Ovary (tissue), 9 donors: ENCODE measurements around the gene ZNF423. TPM values are rescaled to one million over a fixed set of nuclear protein-coding genes. Genes with fewer than 3 reads are reported as not detected.

Experiments
- DNase-seq, 5 donors: peaks; one replicate each; pipeline ENCODE4 v3.0.0-alpha.2; 2019 to 2020
- H3K27ac ChIP-seq, 2 donors: fragments of 200-600 bp; one replicate each; pipeline versions ENCODE4 v1.5.1 to v1.8.0; 2019 to 2022
- H3K27me3 ChIP-seq: fragments of 200-600 bp; one replicate; pipeline ENCODE4 v1.8.0; 2022
- H3K36me3 ChIP-seq: fragments of 200-600 bp; sonication (generic); one replicate; pipeline ENCODE4 v1.5.1; 2019
- H3K4me1 ChIP-seq: one replicate; pipeline ENCODE4 v1.8.1; 2013; ENCODE audit warnings: mild to moderate bottlenecking, moderate library complexity; ENCODE audit not compliant: insufficient read depth
- H3K4me3 ChIP-seq: fragments of 200-600 bp; sonication (generic); one replicate; pipeline ENCODE4 v1.5.1; 2017
- H3K9me3 ChIP-seq, 2 donors: fragments of 200-600 bp in 1 of 2; sonication (generic) in 1 of 2; one replicate each; pipeline versions ENCODE4 v1.5.1 to v1.8.1; 2013 to 2019; ENCODE audit warnings: mild to moderate bottlenecking in 1 of 2, moderate library complexity in 1 of 2
- CTCF ChIP-seq, 3 donors: fragments of 450-650 bp in 2 of 3; fragments of 200-600 bp in 1 of 3; IDR thresholded peaks; one replicate each; pipeline versions ENCODE4 v1.5.1 to v1.8.0; 2016 to 2022; ENCODE audit warnings: antibody characterized with exemption in 3 of 3, mild to moderate bottlenecking in 1 of 3
- EP300 ChIP-seq: sonication (generic); formaldehyde crosslinking; IDR thresholded peaks from one replicate; pipeline ENCODE4 v1.6.1; 2017; ENCODE audit warnings: antibody characterized with exemption
- POLR2A ChIP-seq: fragments of 450-650 bp; IDR thresholded peaks from one replicate; pipeline ENCODE4 v1.6.1; 2017; ENCODE audit warnings: antibody characterized with exemption, mild to moderate bottlenecking, moderate library complexity
- WGBS, 3 donors: extraction: QIAGEN DNeasy Blood & Tissue Kit in 1 of 3; methylation state at CpG; one replicate each; pipeline versions ENCODE4 v1.1.5 to v1.1.7; 2013 to 2017; 5-methylcytosine and 5-hydroxymethylcytosine counted together
- intact Hi-C, 4 donors: fragments of 100-400 bp; cut with DNase I; formaldehyde crosslinking; loops; one replicate each; pipeline versions ENCODE4 v1.11.0 to v1.15.1; 2022 to 2023
- polyA plus RNA-seq, 2 donors: library from polyadenylated mRNA; stranded (reverse); fragments of 200-250 nt in 1 of 2; fragments of 350-450 nt in 1 of 2; fragmentation: Illumina TruSeq in 1 of 2; extraction: RNeasy Lipid Tissue Mini Kit (QIAGEN cat#74804) in 1 of 2; gene quantifications; one replicate each; pipeline ENCODE4 v1.2.3, GENCODE V29; 2013 to 2014
- total RNA-seq, 7 donors: library from RNA; depleted of rRNA in 2 of 7; stranded (reverse); fragments of >200 nt in 2 of 7; fragmentation: NEBNext Ultra II Directional in 3 of 7; extraction: Animal tissue kit (Norgen Biotek cat#: 25700) in 3 of 7; gene quantifications; one replicate each; pipeline versions ENCODE4 v1.1.0 to v1.2.4, GENCODE V29; 2016 to 2023
- donor health status: DM: no; HTN: no; CAD: no; lungs with moderate emphysema.
- donor health status: DM: no; HTN: no; CAD: no.
- donor health status: Bipolar disorder and iron deficiency.
- donor health status: DM: yes; HTN: yes; CAD: no.
- donor health status: DM: no; HTN: no; CAD: no.
- donor health status: DM: yes; HTN: yes; CAD: no.

ZNF423 gene
- total and polyA plus RNA-seq, 9 donors = 3.3 to 40.3 (median 12.4) TPM

GRCh38 chr16:49900875-49901274 is 45.0 kb upstream of the ZNF423 start:
- 76 to 87% (median 82%) methylated on average over 7 of the region's 7 CpGs for WGBS, 3 donors
- TF ChIP-seq CTCF (IDR thresholded peaks at IDR 0.05) (no peak), POLR2A (no peak), EP300 (no peak)

DNA sequence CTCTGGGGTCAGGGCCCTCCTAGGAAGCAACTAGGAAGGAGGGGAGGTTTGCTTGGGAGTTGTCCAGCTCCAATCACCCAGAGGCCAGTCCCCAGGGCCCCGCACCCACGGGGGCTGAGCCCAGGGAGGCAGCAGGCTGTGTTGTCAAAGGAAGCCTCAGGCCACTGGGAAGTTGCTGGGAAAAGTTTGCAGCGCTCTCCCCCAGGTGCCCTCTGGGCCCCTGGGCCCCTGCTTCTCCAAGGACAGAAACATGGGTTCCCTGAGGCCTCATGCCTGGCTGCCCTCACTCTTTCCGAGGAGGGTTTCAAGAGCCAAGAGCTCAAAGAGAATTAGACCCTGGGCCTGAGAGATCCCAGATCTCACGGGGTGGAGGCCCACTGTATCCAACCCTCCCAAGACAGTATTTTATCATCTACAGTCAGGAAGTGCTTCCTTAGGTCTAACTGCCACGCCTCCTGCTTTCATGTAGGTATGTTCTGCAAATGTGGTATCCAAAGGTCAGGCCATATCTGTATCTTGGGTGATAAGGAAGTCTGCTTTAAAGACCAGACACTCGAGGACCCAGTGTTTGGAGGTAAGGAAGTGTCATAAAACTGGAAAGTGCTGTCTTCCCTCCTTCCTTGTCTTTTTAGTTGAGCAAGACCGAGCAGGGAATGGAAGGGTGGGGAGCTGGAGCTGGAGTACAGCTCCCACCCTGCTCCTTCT is 44.2 kb upstream of the ZNF423 start:
- Histone ChIP-seq H3K9me3 (no peaks in the 10 kb centered on the region), H3K4me3 (no peak overlapping the region), H3K36me3 (no peaks in the 10 kb centered on the region), H3K27ac (no peak overlapping the region), H3K27me3 (no peaks in the 10 kb centered on the region), H3K4me1 (no peaks in the 10 kb centered on the region)
- no peak for DNase-seq
- intact Hi-C loops = no loop called here
- no peak for TF ChIP-seq CTCF (IDR thresholded peaks at IDR 0.05)
- TF ChIP-seq EP300 = no peak
- no peak for TF ChIP-seq POLR2A
- 72 to 82% (median 75%) methylated on average over 8 of the region's 8 CpGs for WGBS, 3 donors

More at GRCh38 chr16:49900875-49901274, 45.0 kb upstream of the ZNF423 start:
- no peaks in the 10 kb centered on the region for H3K36me3 ChIP-seq
- no peaks in the 10 kb centered on the region for H3K9me3 ChIP-seq
- no peak overlapping the region for H3K27ac ChIP-seq
- no peak overlapping the region for H3K4me3 ChIP-seq
- no peak for DNase-seq
- H3K4me1 ChIP-seq = no peaks in the 10 kb centered on the region
- no peaks in the 10 kb centered on the region for H3K27me3 ChIP-seq
- intact Hi-C loops = no loop called here

DNA sequence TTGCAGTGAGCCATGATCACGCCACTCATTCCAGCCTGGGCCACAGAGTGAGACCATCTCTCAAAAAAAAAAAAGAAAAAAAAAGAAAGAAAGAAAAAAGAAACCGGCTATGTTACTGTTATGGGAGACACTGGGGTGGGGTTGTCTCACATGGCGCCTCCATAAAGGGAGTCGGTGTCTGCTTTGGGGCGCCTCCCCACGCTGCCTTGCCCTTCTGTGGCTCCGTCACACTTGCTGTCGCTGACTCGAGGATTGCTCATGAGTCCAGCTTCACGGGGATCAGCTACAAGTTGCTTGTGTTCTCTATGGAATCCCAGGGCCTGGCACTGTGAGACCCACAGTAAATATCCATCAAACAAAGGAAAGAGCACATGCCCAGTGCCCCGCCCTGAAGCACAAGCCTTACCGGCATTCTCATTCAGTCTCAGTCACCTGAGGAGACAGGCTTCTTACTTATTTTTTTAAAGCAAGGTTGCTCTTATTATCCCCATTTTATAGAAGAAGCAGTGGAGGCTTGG is 40.6 kb upstream of the ZNF423 start:
- no peaks in the 10 kb centered on the region for H3K9me3 ChIP-seq
- no peaks in the 10 kb centered on the region for H3K36me3 ChIP-seq
- H3K4me3 ChIP-seq = no peak overlapping the region
- no peak for TF ChIP-seq EP300
- no peak for TF ChIP-seq POLR2A
- intact Hi-C loops = no loop called here
- DNase-seq = no peak
- 82 to 90% (median 83%) methylated on average over 12 of the region's 12 CpGs for WGBS, 3 donors
- H3K27ac ChIP-seq = no peak overlapping the region
- no peaks in the 10 kb centered on the region for H3K4me1 ChIP-seq
- no peaks in the 10 kb centered on the region for H3K27me3 ChIP-seq

GRCh38 chr16:49890876-49891275 is 35.0 kb upstream of the ZNF423 start:
- no peak for DNase-seq
- no peak overlapping the region for H3K27ac ChIP-seq
- peaks cover 0 to 8% of the 10 kb centered on the region in 2 donors for H3K9me3 ChIP-seq
- no peaks in the 10 kb centered on the region for H3K36me3 ChIP-seq
- H3K4me3 ChIP-seq = no peak overlapping the region
- 53 to 62% (median 58%) methylated on average over 5 of the region's 5 CpGs for WGBS, 3 donors
- intact Hi-C loops = no loop called here
- no peaks in the 10 kb centered on the region for H3K27me3 ChIP-seq
- TF ChIP-seq POLR2A (no peak), CTCF (IDR thresholded peaks at IDR 0.05) (no peak), EP300 (no peak)
- no peaks in the 10 kb centered on the region for H3K4me1 ChIP-seq
